T-helper 22 cell (primary cell): ENCODE measurements around the gene NUS1.
"Not testable (repeated sequence)": the region's sequence is repeated elsewhere in the genome, so short reads cannot be mapped to it uniquely, and the experiment has no call there.

Experiments used
- DNase-seq: peaks from one replicate; pipeline ENCODE4 v3.0.0-alpha.2; 2020; ENCODE audit warnings: low read depth

NUS1 gene

GRCh38 chr6:117674991-117675657 is at the start of gene NUS1:
Gene NUS1, plus strand, starts transcription at chr6:117675469. Its CDS starts 202 bp downstream, at chr6:117675671.
- DNase-seq: peak; percentile 93

- no peak for DNase-seq
Observed at GRCh38 chr6:117627533-117627932, 47.7 kb upstream of the NUS1 start.

- DNase-seq: no peak
Observed at GRCh38 chr6:117629119-117629660, 46.1 kb upstream of the NUS1 start.

GRCh38 chr6:117637770-117638169 is 37.5 kb upstream of the NUS1 start:
- DNase-seq: no peak

GRCh38 chr6:117642976-117643375 is 32.3 kb upstream of the NUS1 start:
- no peak for DNase-seq

GRCh38 chr6:117651984-117652383 is 23.3 kb upstream of the NUS1 start:
- DNase-seq: not testable (repeated sequence)

- DNase-seq: no peak
Observed at GRCh38 chr6:117653949-117654348, 21.3 kb upstream of the NUS1 start.

GRCh38 chr6:117655380-117655779 is 19.9 kb upstream of the NUS1 start:
- DNase-seq: no peak

GRCh38 chr6:117666881-117667280 is 8.4 kb upstream of the NUS1 start:
- no peak for DNase-seq

- no peak for DNase-seq
Observed at GRCh38 chr6:117668736-117669135, 6.5 kb upstream of the NUS1 start.

GRCh38 chr6:117674503-117674902 is 766 bp upstream of the NUS1 start:
- no peak for DNase-seq

- DNase-seq: not testable (repeated sequence)
Observed at GRCh38 chr6:117675658-117676301, 511 bp downstream of the NUS1 start.

GRCh38 chr6:117676577-117677218 is 1.4 kb downstream of the NUS1 start:
- DNase-seq: no peak

GRCh38 chr6:117677553-117678141 is 2.4 kb downstream of the NUS1 start:
- DNase-seq: no peak

- DNase-seq: no peak
Observed at GRCh38 chr6:117681162-117681741, 6.0 kb downstream of the NUS1 start.

GRCh38 chr6:117684749-117685148 is 9.5 kb downstream of the NUS1 start:
- no peak for DNase-seq

- DNase-seq: no peak
Observed at GRCh38 chr6:117685359-117685758, 10.1 kb downstream of the NUS1 start.

- no peak for DNase-seq
Observed at GRCh38 chr6:117687021-117687648, 11.9 kb downstream of the NUS1 start.

GRCh38 chr6:117689584-117689983 is 14.3 kb downstream of the NUS1 start:
- not testable (repeated sequence) for DNase-seq

GRCh38 chr6:117706504-117706903 is 31.2 kb downstream of the NUS1 start:
- DNase-seq: no peak

GRCh38 chr6:117706936-117707509 is 31.8 kb downstream of the NUS1 start:
- not testable (repeated sequence) for DNase-seq
